HG03520 (cell line): ENCODE measurements around the gene ARMS2.

ENCODE experiments used
- ATAC-seq: cut with Tn5 transposase; IDR thresholded peaks from one replicate; pipeline ENCODE4 v1.9.1; 2021; ENCODE audit warnings: mild to moderate bottlenecking, moderate library complexity; ENCODE audit not compliant: unreplicated experiment

ARMS2 gene

DNA sequence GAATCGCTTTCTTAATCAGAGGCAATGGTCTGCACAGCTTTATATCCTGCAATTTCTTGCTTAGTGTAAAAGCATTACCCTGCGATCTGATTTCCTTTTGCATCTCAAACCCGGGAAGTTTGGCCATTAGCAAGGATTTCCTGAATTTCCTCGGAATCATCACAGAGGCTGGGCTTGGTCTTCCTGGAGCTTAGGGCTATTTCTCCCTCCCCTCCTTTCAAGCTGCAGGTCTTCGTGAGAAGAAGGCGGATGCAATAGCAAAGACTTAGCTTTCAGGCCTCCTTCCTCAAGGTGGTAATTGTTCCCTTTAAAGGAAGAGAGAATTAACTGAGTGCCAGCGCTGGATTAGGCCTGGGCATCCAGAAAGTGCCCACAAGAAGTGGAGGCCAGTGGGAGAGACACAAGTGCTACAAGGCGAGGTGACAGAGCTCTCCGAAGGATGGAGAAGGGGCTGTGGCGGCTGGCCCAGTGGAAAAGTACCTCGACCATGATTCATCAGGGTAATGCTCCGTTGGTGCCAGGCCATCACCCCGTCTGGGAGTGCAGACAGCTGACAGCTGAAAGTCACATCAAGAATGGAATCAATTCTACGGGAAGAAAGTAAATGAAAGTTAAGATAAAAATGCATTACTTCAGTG, 4.0 kb upstream of the ARMS2 start:
- no peak for ATAC-seq

DNA sequence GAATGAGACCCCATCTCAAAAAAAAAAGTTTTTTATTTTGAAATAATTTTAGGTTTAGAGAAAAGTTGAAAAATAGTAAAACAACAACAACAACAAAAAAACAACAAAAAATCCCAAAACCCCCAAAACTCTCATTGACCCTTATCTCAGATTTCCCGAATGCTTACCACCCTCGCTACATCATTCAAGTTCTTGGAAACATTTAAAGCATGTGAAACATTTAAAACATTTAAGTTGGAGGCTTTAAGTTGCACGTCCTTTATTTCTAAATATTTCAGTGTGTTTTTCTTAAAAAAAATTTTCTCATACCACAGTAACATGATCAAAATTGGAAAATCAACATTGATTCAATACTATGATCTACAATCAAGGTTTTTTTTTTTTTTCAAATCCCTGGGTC, 382 bp upstream of the ARMS2 start:
- no peak for ATAC-seq

DNA sequence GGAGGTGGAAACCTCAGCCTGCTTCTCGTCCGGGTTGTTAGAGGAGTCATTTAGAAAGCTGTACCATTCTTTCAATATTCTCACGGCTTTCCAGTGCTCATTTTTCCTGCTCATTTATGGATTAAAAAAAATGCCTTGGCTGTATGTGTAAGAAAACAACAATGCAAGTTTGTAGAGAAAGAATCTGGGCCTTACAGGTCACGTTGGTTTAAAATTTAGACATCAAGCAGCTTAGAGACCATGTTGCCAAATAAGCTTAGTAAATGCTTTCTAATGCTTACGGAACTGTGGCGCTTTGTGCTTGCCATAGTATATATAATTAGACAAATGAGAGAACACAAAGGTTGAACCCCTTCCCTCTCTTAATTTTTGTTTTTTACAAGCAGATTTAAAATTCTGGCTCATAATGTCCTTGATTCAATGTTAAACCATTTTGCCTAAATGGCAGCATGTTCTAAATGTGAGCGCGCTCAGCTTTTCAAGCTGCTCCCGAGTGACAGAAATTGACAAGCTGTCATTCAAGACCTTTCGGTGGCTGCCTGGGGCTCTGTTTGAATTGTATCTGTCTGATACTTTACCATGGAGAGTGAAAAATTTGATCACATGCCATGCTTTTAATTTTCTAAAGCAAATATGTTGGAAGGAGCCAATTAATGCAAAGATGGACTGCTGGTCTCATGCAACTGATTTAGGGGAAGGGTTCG, 1.1 kb downstream of the ARMS2 start:
- no peak for ATAC-seq

DNA sequence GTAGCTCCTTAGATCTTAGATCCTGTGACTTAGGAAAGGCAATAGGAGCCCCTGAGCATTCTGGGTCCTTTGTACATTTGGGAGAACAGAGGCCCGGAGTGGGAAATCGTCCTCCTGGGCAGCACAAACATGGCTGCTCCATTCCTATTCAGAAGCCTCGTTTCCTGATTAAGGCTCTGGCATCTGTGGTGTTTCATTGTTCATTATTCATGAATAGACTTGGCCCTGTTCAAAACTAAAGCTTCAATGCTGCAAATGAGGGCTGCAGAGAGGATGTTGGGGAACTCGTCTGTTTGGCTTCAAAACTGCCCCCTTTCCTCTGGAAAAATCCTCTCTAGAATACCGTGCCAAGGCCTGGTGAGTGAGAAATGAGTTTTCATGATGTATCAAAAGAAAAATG, 3.5 kb downstream of the ARMS2 start:
- ATAC-seq: no peak

DNA sequence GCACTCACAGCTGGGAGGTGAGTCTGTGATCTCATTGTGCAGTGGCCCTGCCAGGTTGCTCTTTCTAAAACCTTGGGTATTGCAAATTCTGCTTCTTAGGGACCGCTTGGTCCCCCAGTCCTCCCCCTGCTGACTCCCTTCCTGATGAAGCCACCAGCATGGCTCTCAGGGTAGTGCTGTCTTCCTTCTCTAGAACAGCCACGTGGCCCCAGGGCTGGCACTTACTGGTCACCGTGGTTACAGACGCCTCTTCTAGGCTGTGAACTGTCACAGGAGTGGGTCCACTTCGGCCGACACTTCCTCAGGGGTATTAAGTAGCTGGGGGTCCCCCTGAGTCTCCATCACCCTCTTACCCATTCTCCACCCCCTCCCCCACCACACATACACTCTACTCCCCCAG, 4.2 kb downstream of the ARMS2 start:
- ATAC-seq: no peak

DNA sequence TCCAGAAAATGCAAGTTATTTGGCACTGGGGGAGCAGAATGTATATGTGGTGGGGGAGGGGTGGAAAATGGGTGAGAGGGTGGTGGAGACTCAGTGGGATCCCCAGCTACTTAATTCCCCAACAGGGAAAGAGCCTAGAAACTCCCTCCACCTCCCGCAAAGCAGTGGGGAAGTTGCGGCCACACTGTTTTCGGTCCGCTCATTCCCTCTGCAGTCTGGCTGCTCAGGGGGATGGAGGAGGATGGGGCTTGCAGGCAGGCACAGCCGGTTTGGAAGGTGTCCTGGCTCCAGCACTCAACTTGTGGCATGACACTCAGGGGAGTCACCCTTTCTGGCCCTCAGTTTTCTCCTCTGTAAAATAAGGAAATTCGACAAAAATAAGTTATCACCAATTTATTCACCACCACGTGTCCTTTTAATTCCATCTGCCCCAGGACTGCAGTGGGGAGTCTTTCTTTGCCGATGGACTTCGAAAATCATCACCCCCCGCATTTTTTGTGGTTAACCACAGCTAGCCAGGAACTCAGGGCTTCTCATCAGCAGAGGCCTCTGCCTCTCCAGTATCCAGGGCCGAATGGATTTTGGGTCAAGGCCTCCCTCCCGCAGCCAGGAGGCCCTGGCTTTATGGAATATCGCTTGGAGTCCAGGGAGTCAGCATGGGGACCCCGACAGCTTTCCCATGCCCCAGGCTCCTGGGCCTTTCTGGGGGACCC, 5.3 kb downstream of the ARMS2 start:
- ATAC-seq: no peak

GRCh38 chr10:122460891-122461293, 6.4 kb downstream of the ARMS2 start:
- ATAC-seq: no peak

DNA sequence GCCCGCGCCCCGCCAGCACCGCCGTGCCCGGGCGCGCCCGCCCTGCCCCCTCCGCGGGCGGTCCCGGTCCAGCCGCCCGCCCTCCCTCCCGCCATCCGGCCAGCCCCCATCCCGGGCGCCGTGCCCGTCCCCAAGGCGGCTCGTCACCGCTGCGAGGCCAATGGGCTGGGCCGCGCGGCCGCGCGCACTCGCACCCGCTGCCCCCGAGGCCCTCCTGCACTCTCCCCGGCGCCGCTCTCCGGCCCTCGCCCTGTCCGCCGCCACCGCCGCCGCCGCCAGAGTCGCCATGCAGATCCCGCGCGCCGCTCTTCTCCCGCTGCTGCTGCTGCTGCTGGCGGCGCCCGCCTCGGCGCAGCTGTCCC, 6.9 kb downstream of the ARMS2 start, which contains the start of gene HTRA1:
Gene HTRA1, plus strand, starts transcription at position 187 of the 362 bp plus-strand sequence. Its CDS starts 100 bp downstream, at position 287.
- ATAC-seq: no peak

- no peak for ATAC-seq
Measured at GRCh38 chr10:122461729-122462532, 7.5 kb downstream of the ARMS2 start.

DNA sequence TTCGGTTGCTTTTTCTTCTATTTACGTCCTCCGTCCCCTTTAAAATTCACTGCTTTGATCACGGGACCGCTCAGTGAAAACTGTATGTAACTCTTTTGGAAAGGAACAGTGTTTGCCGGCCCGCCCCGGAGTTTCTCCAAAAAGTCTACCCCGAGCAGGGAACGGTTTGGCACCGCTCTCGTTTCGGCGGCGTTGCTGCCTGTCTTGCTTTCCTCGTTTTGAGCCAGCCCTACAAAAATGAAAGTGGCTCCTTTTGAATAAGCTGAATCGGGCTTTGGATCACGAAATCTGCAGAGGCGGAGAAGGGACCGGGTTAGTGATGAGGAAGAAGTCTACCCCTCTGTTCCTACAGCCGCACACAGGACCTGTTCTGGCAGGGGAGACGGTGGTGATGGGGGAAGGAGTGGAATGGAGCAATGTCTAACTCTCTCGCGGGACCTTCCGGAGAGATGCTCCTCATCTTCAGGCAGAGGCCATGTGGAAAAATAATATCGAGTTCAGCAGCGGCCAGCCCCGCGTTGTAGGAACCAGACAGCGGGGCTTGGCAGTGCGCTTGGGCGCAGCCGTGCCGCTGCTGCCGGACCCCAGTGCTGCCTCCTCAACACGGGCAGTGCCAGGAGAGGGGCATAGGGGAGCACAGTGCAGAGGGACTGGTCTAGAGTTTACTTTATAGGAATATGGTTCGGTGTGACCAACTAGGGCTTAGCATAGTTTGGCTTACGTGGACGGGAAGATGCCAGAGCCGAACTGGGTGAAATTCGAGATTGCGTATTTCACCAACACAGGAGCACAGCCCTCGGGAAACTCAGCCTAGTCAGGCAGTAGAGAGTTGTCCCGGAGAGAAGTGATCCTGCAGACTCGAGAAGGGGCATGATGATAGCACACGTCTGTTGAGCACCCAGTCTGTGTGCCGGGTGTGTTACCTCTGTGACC, 8.3 kb downstream of the ARMS2 start:
- ATAC-seq: no peak

- no peak for ATAC-seq
Measured at GRCh38 chr10:122463466-122464249, 9.2 kb downstream of the ARMS2 start.

- ATAC-seq: no peak
Measured at GRCh38 chr10:122464250-122464510, 9.7 kb downstream of the ARMS2 start.

GRCh38 chr10:122464586-122464985, 10.1 kb downstream of the ARMS2 start:
- ATAC-seq: no peak

- no peak for ATAC-seq
Measured at GRCh38 chr10:122465401-122466040, 11.1 kb downstream of the ARMS2 start.

DNA sequence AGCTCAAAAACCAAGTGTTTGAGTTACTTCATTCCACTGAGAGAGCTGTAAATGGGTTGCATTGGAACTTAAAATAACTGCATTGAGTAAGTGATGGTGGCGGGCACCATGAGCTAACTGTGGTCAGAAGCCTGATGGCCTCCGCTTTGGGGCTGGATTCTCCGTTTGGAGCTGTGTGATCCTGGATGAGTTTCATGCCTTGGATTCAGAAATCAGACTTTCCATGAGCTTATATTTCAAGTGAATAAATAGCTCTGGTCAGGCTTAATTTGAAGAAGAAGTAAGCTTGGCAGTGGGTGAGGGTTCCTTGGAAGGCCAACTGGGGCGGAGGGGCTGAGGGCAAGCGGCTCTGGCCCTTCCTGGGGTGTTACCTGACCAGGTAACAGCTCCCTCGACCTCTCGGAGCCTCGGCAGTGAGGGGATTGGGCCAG, 12.5 kb downstream of the ARMS2 start:
- no peak for ATAC-seq

DNA sequence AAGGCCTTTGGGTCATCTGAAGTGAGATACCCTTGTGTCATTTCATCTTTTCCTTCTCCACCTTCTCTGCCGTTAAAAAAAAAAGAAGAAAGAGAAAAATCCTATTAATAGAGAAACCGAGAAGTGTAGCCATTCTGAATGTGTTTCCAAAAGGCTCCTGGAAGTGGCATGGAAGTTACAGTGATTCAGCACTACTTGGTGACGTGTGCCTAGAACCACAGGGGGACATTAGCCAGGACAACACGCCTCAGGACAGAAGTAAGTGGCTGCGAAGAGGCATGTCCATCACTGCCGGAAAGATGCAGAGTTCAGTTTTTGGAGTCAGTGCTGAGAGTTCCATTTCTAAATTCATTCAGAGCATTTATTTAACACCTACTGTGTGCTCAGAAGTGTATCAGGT, 13.2 kb downstream of the ARMS2 start:
- no peak for ATAC-seq

DNA sequence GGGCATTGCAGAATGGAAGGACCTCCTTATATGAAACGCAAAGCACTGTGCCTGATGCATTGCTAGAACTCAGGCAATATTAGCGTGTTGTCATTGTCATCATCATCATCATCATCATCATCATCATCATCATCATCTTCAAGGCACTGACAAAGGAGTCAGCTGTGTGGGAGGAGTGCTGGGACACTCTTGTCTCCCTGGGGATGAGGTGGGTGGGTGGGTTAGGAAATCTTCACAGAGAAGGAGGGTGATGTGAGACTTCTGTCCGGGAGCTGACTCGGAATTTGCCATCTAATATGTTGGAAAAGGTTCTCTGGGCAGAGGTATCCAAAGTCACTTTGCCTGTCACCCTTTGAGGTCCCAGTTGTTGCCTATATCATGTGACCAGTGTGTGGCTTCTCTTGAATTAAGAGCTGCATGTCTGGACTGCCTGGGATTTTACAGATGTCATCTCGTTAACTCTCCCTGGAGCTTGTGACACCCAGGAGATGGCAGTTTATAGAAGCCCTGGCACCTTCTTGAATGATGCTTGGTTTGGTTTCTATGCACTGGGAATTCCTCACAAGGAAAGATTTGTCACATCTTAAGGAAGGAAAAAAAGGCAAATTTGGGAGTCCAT, 14.0 kb downstream of the ARMS2 start:
- no peak for ATAC-seq

- ATAC-seq: no peak
Measured at GRCh38 chr10:122468926-122469781, 14.7 kb downstream of the ARMS2 start.
